ENCODE measurements around the gene CALD1. TPM values are rescaled to one million over a fixed set of nuclear protein-coding genes. Genes with fewer than 3 reads are reported as not detected.

CALD1 gene
- total RNA-seq, 2 donors from 2014 or later = 307 to 314 TPM

- TF ChIP-seq CTCF (IDR thresholded peaks at IDR 0.05) (peak; percentile 13 to 74 (median 54)), POLR2A (IDR thresholded peaks at IDR 0.05) (no peak)
- Histone ChIP-seq H3K4me3 (no peak overlapping the region), H3K27me3 (replicated peaks; ENCODE audit: insufficient read depth) (no peaks in the 10 kb centered on the region), H3K36me3 (peaks cover 12 to 13% of the 10 kb centered on the region in 2 donors), H3K9me3 (no peaks in the 10 kb centered on the region), H3K27ac (no peak overlapping the region), H3K4me1 (replicated peaks) (no peaks in the 10 kb centered on the region)
- intact Hi-C loops (cut with DNase I) = loop anchor here (5.0 kb wide), 2 partner anchors 62 to 262 kb away; no protein-coding TSS in a partner anchor
- DNase-seq (ENCODE audit: low spot score) = no peak
- WGBS = 52% methylated on average over 9 of the region's 9 CpGs
Observed at GRCh38 chr7:134954197-134955082, 175.0 kb downstream of the CALD1 start.

- no peaks in the 10 kb centered on the region for H3K4me1 ChIP-seq (replicated peaks)
- H3K9me3 ChIP-seq = no peaks in the 10 kb centered on the region
- intact Hi-C loops (cut with DNase I) = no loop called here
- 93% methylated on average over 3 of the region's 3 CpGs for WGBS
- no peak for TF ChIP-seq POLR2A (IDR thresholded peaks at IDR 0.05)
- no peak for TF ChIP-seq CTCF (IDR thresholded peaks at IDR 0.05)
- no peak for TF ChIP-seq POLR2AphosphoS5 (IDR thresholded peaks at IDR 0.05)
- no peak for DNase-seq (ENCODE audit: low spot score)
- no peak overlapping the region for H3K27ac ChIP-seq
- H3K36me3 ChIP-seq = peaks cover 0 to 11% of the 10 kb centered on the region in 2 donors
- no peak overlapping the region for H3K4me3 ChIP-seq
- no peaks in the 10 kb centered on the region for H3K27me3 ChIP-seq (replicated peaks; ENCODE audit: insufficient read depth)
Observed at GRCh38 chr7:134957005-134957404, 177.6 kb downstream of the CALD1 start.

- peaks cover 4 to 11% of the 10 kb centered on the region in 2 donors for H3K36me3 ChIP-seq
- H3K27me3 ChIP-seq (replicated peaks; ENCODE audit: insufficient read depth) = no peaks in the 10 kb centered on the region
- TF ChIP-seq POLR2AphosphoS5 (IDR thresholded peaks at IDR 0.05) (peak; percentile 78), POLR2A (IDR thresholded peaks at IDR 0.05) (no peak)
- peak overlapping the region; percentile 49 to 74 for H3K27ac ChIP-seq
- no peaks in the 10 kb centered on the region for H3K9me3 ChIP-seq
- H3K4me3 ChIP-seq = no peak overlapping the region
- peak; percentile 42 for DNase-seq (ENCODE audit: low spot score)
- intact Hi-C loops (cut with DNase I) = no loop called here
- 62% methylated on average over 5 of the region's 5 CpGs for WGBS
- H3K4me1 ChIP-seq (replicated peaks) = no peaks in the 10 kb centered on the region
Observed at GRCh38 chr7:134959810-134960209, 180.4 kb downstream of the CALD1 start.

GRCh38 chr7:134962270-134962780, 182.9 kb downstream of the CALD1 start:
- intact Hi-C loops (cut with DNase I) = no loop called here
- H3K4me1 ChIP-seq (replicated peaks) = no peaks in the 10 kb centered on the region
- DNase-seq (ENCODE audit: low spot score) = no peak
- peak overlapping the region; percentile 24 to 43 for H3K27ac ChIP-seq
- no peak for TF ChIP-seq POLR2A (IDR thresholded peaks at IDR 0.05)
- no peaks in the 10 kb centered on the region for H3K9me3 ChIP-seq
- H3K27me3 ChIP-seq (replicated peaks; ENCODE audit: insufficient read depth) = no peaks in the 10 kb centered on the region
- H3K36me3 ChIP-seq = peaks cover 4 to 5% of the 10 kb centered on the region in 2 donors
- H3K4me3 ChIP-seq = no peak overlapping the region

- peaks cover 4 to 5% of the 10 kb centered on the region in 2 donors for H3K36me3 ChIP-seq
- 26% methylated on average over 4 of the region's 4 CpGs for WGBS
Observed at GRCh38 chr7:134963036-134963435, 183.6 kb downstream of the CALD1 start.

More at GRCh38 chr7:134963036-134963435, 183.6 kb downstream of the CALD1 start:
- H3K4me3 ChIP-seq = no peak overlapping the region
- DNase-seq (ENCODE audit: low spot score) = no peak
- no peak for TF ChIP-seq POLR2AphosphoS5 (IDR thresholded peaks at IDR 0.05)
- TF ChIP-seq CTCF (IDR thresholded peaks at IDR 0.05) = no peak
- no peak for TF ChIP-seq POLR2A (IDR thresholded peaks at IDR 0.05)
- intact Hi-C loops (cut with DNase I) = no loop called here
- no peaks in the 10 kb centered on the region for H3K4me1 ChIP-seq (replicated peaks)
- H3K27ac ChIP-seq = peak overlapping the region; percentile 24 to 43
- H3K9me3 ChIP-seq = no peaks in the 10 kb centered on the region
- H3K27me3 ChIP-seq (replicated peaks; ENCODE audit: insufficient read depth) = no peaks in the 10 kb centered on the region

Measured in prostate gland (tissue), 2 donors.